SKM-1 treated with dmso at 0.1 percent for 144 hours (cell line): ENCODE measurements around the gene UROS.
A peak's percentile ranks its signal among the peaks of the same experiment; 100 is the strongest.

Experiments used
- DNase-seq: peaks from one replicate; lab custom pipeline; 2025; ENCODE audit not compliant: unreplicated experiment; lab: John Stamatoyannopoulos, UW

UROS gene

GRCh38 chr10:125822878-125823662, at the start of gene UROS, which contains the start of gene BCCIP:
Gene UROS (minus strand): TSS chr10:125823258. CDS start chr10:125816499, 6,759 bp downstream.
Gene BCCIP (plus strand): TSS chr10:125823546. CDS start chr10:125823558, 12 bp downstream.
- DNase-seq, result peak; percentile 95

- DNase-seq, result no peak
These were observed 48.3 kb upstream of the UROS start for GRCh38 chr10:125871338-125871737.

DNA sequence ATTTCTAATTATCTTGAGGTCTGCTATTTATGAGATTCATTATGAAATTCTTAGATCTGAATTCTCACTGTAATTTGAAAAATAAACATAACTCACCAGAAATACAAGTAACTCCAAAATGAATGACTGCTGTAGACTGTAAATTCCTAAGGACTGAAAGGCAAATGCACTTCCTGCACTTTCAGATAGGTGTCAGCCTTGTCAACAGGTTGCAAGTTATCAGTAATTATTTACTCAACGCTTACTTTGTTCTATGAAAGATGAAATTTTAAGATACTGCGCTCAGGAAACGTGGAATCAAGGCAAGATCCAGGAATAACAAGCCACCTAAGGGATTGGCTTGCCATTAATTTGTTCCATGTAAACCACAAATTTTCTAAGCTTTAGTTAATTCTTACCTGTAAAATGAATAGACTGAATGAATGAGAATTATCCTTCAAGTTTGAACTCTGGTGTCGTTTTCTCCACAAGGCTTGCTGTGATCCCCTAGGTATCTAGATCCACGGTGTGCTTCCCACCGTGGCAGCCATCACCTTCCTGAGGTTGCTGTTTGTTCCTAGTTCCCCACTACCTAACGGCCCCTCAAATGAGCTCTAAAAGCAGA, 45.4 kb upstream of the UROS start:
- DNase-seq, result peak; percentile 37

GRCh38 chr10:125866421-125867029, 43.5 kb upstream of the UROS start:
- no peak for DNase-seq

- no peak for DNase-seq
These were observed 42.1 kb upstream of the UROS start for GRCh38 chr10:125865120-125865519.

GRCh38 chr10:125859128-125859817, 36.2 kb upstream of the UROS start:
- no peak for DNase-seq

GRCh38 chr10:125857185-125857760, 34.2 kb upstream of the UROS start:
- DNase-seq, result no peak

DNA sequence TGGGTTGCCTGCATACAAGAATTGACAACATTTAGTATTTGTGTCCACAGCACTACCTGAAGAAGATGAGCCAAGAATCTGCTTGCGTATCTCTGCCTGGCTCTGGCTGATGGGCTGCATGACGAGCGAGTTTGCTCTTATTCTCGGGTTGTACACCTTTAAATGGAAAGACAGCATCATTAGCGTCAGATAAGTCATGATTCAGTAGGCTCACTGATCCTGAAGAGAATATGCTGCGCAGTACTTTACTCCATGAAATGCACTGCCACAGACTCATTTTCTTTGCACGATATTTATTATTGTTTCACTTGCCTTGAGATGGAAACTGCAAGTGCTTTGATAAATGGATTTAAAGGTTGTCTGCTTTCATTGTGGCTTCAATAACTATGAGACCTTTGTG, 29.4 kb upstream of the UROS start:
- DNase-seq, result no peak

GRCh38 chr10:125850766-125851731, 28.0 kb upstream of the UROS start:
- DNase-seq, result no peak

- no peak for DNase-seq
These were observed 26.4 kb upstream of the UROS start for GRCh38 chr10:125849448-125849847.

DNA sequence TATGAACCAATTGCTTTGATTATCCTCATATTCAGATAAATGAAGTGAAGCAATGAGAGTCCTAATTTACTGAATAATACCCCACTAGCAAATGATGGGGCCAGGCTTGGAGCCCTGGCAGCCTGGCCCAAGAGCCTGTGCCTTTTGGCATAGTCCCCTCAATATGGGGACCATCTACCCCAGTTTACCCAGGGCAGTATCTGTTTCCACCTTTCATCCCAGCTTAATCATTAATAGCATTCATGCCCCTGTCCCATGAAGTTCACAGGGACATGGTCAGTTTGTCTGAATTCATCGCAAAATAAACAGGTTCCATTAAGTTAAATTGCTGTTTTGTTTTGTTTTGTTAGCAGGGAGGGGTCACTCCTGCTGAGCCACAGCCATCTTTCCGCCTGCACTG, 25.8 kb upstream of the UROS start:
- no peak for DNase-seq

- no peak for DNase-seq
These were observed 25.3 kb upstream of the UROS start for GRCh38 chr10:125848371-125848770.

DNA sequence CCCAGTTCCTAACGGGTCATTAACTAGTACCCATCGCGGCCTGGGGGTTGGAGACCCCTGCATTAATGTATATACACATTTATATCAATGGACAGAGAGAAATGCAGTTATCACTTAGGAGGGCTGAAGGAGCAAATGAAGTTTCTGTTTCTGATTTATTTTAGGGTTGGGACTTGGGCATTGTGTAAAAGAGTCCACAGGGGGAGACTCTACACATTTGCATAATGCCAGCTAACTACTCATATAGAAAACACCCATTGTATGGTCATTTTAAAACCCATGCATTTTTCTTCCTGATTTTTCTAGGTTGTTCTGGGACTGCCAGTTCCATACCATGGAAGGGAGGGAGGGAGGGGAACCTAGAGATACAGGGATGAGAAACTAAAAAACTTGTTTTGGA, 23.8 kb upstream of the UROS start:
- DNase-seq, result no peak

DNA sequence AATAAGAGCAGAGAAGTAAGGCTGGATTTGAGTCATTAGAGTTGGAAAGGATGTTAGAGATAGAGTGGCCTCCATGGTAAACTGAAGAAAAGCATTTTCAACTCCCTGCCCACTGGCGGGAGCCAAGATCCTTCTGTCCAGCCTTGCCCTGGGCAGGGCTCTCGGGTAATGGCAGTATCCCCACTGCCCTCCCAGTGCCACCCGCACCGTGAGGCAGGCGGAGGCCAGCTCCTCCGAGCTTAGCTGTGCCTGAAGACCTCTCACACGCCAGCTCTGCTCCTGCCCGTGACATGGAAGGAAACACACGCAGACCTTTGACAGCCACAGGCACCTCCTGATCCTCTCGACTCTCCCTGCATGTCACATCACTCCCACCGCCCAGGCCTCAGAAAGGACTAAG, 22.6 kb upstream of the UROS start:
- DNase-seq, result no peak

DNA sequence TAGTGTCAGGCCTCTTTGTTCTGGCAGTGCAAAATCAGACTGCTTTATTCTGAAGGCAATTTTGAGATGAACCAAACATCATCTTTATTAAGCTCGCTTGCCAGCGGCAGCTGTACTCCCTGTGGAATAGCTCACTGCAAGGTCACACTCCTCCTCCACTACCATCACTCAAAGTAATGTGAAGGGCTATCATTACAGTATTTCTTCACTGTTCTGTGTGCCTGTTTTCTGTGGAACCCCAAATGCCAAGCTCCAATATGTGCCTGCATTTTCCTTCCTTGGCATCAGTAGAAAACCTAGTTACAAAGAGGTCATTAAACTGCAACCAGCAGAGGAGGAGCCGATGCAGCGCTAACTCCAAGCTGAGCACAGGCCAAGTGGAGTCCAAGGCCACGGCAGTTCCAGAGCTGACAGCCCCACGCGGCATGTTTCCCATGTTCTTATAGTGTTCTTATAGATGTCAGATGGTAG, 21.7 kb upstream of the UROS start:
- DNase-seq, result no peak

- no peak for DNase-seq
These were observed 20.7 kb upstream of the UROS start for GRCh38 chr10:125843603-125844329.

DNA sequence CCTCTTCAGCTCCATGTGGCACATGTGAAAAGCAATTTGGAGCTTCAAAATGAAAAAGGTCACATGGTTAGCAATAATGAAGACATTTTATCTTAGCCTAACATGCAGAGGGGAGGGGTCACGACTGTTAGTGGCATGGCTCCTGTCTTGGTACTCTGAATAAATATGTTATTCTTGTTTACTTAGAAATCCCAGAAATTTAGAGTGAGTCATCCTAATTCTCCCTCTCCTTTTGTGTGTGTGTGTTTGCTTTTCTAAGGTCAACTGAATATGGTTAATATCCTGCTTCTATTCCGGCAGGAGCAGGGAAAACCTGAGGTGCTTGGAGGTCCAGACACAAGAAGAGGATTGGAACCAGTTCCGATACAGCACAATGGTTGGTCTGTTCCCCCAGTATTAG, 17.9 kb upstream of the UROS start:
- no peak for DNase-seq

DNA sequence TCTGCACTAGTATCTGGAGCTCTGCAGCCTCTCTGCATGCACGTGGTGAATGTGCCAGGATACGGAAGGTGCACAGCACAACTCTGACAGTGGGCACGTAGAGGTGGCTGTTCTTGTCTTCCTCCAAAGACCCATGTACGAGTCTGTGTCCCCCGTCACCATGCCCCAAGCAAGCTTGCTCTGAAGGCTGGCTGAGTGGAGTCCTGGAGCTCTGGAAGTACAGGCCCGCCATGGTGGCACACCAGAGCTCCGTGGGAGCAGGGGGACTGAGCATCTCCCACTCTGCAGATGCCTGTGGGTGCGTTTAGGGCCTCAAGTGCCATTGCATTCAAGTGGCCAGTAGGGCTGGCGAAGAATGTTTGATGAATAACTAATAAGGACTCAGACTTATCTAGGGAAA, 17.3 kb upstream of the UROS start:
- DNase-seq, result no peak
